ENCODE measurements around the gene CTSL.

GRCh38 chr9:87746186-87746585, 20.3 kb downstream of the CTSL start:
- TF ChIP-seq, protein P1, sequence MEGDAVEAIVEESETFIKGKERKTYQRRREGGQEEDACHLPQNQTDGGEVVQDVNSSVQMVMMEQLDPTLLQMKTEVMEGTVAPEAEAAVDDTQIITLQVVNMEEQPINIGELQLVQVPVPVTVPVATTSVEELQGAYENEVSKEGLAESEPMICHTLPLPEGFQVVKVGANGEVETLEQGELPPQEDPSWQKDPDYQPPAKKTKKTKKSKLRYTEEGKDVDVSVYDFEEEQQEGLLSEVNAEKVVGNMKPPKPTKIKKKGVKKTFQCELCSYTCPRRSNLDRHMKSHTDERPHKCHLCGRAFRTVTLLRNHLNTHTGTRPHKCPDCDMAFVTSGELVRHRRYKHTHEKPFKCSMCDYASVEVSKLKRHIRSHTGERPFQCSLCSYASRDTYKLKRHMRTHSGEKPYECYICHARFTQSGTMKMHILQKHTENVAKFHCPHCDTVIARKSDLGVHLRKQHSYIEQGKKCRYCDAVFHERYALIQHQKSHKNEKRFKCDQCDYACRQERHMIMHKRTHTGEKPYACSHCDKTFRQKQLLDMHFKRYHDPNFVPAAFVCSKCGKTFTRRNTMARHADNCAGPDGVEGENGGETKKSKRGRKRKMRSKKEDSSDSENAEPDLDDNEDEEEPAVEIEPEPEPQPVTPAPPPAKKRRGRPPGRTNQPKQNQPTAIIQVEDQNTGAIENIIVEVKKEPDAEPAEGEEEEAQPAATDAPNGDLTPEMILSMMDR (IDR thresholded peaks at IDR 0.05; ENCODE audit: insufficient read depth, low read length, poor library complexity, severe bottlenecking), result no peak
- TF ChIP-seq EZH2phosphoT487 (conservative IDR thresholded peaks at IDR 0.05; ENCODE audit: low read length), result no peak
